NCI-H1105 (cell line): Measurements from ENCODE around the gene PPP4C.

Experiments
- DNase-seq: peaks from one replicate; lab custom pipeline; 2025; lab: John Stamatoyannopoulos, UW

The PPP4C gene

GRCh38 chr16:30082545-30083090 lies 6.8 kb downstream of the PPP4C start:
- DNase-seq, result no peak

DNA sequence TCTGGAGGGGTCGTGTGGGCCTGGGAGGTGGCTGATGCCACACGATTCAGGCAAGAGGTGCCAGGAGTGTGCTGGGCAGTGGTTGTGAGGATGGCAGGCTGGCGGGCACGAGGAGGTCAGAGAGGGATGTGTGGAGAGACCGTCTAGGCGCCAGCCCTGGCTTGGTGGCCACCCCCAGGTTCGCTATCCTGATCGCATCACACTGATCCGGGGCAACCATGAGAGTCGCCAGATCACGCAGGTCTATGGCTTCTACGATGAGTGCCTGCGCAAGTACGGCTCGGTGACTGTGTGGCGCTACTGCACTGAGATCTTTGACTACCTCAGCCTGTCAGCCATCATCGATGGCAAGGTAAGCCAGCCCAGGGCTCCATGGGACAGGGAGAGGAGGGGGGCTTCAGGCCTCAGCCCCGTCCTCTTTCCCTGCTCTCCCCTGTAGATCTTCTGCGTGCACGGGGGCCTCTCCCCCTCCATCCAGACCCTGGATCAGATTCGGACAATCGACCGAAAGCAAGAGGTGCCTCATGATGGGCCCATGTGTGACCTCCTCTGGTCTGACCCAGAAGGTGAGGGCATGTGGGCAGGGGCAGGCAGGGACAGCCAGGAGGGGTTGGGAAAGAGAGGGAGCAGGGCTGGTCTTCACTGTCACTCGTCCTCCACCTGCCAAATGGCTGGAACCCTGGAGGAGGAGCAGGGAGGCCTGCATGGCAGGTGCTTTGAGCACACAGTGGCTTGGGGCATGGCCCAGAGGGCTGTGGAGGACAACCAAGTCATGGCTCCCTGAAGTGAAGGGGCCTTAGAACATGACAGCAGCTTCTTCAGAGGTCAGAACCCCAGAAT lies 7.6 kb downstream of the PPP4C start:
- no peak for DNase-seq

DNA sequence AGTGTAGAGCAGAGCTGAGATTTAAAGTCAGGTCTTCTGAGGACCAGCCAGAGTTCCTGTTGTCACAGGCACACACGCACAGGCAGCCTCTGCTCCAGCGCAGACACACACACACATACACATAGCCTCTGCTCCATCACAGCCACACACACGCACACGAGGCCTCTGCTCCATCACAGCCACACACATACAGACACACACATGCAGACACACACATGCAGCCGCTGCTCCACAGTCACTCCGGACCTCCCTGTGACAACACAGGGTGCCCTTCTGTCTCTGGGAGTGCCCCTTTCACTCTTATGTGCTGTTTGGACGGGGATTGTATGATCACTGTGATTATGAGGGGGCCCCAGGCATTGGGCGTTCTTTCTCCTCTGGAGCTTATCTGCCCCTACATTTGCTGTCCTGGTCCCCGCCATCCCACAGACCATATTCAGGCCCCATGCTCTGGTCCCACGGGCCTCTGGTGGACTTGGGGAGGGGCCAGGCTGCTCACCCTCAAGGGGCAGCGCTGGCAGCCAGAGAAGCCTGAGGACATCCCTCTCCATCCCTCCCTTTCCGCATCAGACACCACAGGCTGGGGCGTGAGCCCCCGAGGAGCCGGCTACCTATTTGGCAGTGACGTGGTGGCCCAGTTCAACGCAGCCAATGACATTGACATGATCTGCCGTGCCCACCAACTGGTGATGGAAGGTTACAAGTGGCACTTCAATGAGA lies 8.5 kb downstream of the PPP4C start:
- no peak for DNase-seq

DNA sequence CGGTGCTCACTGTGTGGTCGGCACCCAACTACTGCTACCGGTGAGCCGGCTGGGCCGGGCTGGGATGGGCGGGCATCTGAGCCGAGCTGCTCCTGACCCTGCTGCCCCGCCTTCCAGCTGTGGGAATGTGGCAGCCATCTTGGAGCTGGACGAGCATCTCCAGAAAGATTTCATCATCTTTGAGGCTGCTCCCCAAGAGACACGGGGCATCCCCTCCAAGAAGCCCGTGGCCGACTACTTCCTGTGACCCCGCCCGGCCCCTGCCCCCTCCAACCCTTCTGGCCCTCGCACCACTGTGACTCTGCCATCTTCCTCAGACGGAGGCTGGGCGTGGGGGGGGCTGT lies 9.0 kb downstream of the PPP4C start:
- DNase-seq, result no peak

GRCh38 chr16:30085247-30085646 lies 9.5 kb downstream of the PPP4C start:
- DNase-seq, result no peak

GRCh38 chr16:30085820-30086219 lies 10.0 kb downstream of the PPP4C start:
- no peak for DNase-seq

- DNase-seq, result no peak
Observed at GRCh38 chr16:30086291-30087140, 10.7 kb downstream of the PPP4C start.

DNA sequence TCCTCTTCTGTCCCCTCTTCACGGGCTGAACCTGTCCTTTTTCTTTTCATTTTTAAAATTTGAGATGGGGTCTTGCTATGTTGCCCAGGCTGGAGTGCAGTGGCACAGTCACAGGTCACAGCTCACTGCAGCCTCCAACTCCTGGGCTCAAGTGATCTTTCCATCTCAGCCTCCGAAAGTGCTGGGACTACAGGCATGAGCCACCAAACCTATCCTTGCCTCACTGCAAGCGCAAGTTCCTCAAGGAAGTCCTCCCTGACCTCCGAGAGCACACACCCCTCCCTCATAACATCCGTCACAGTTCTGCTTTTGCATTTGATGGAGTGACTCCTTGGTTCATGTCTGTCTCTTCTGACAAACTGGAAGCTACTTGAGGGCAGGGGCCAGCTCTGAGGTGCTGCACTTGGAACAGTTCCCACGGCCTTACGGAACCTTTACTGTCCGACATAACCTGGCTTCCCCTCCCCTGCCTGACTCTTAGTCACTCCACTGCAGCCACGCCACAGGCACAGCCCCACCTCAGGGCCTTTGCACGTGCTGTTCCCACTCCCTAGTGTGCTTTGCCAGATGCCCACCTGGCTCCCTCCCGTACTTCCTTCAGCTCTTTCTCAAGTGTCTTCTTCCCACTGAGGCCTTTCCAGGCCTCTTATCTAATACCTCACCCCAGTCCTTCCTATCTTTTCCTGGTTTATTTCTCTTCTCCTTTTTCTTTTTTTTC lies 11.5 kb downstream of the PPP4C start:
- no peak for DNase-seq

- DNase-seq, result no peak
Observed at GRCh38 chr16:30088237-30088831, 12.5 kb downstream of the PPP4C start.

DNA sequence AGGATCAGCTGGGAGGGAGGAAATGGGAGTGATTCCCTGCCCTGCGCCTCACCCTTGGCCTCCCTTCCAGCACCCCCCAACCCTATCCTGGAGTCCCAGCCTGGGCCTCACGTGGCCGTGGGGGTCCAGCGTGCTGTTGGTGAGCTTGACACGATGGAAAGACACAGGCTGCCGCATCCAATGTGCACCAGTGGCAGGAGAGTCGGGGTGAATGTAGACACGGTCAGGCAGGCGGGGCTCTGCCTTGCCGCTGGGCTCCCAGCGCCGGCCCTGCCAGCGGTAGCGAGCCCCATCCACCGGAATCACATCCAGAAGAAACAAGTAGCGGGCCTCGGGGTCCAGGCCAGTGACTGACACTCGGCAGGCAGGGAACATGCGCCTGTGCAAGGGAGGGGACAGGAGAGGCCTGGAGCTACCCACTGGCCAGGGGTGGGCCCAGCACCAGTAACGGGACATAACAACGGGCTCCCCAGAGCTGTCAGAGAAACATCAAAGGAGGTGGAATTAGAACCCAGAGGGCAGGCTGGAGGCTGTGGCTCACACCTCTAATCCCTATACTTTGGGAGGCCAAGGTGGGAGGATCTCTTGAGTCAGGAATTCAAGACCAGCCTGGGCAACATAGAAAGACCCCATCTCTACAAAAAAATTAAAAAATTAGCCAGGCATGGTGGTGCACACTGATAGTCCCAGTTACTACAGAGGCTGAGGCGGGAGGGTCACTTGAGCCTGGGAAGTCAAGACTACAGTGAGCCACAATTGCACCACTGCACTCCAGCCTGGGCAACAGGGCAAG lies 13.2 kb downstream of the PPP4C start:
- DNase-seq, result no peak

GRCh38 chr16:30090610-30091331 lies 15.0 kb downstream of the PPP4C start:
- no peak for DNase-seq

- peak; percentile 88 for DNase-seq
Observed at GRCh38 chr16:30091474-30092372, 15.9 kb downstream of the PPP4C start, which contains the start of gene TBX6. TSS of gene TBX6 (minus strand) at chr16:30091924. CDS start at chr16:30091193, 731 bp downstream.

GRCh38 chr16:30092373-30093010 lies 16.7 kb downstream of the PPP4C start:
- peak; percentile 76 for DNase-seq

DNA sequence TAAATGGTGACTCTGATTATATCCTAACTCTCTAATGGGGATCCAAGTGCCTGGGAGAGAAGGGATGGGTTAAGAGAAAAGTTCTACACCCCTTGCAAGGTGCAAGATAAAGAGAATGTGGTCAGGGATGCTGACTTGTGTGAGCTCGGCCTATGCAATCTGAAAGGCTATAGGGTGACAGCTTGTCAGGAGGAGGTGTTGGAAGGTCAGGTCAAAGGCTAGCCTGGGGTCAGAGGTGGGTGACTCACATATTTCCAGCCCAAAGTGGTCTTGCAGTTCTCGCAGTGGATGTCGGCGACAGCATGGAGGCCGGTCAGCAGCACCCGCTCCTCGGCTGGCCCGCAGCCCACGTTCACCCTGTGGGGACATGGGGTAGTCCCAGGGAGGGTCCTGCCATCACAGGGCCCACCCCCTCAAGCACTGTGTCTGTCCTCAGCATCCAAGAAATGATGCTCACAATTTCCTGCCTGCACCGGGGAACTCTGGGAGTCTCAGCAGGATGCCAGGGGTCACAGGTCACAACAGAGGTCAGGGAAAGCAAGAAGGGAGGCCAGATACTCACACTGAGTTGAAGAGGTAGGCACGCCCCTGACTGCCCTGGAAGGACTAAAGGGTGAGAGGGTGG lies 18.9 kb downstream of the PPP4C start:
- no peak for DNase-seq

- no peak for DNase-seq
Observed at GRCh38 chr16:30095166-30096078, 19.6 kb downstream of the PPP4C start.

GRCh38 chr16:30096105-30096861 lies 20.5 kb downstream of the PPP4C start, which contains the start of gene YPEL3:
TSS of gene YPEL3 (minus strand) at chr16:30096213. CDS start at chr16:30095482, 731 bp downstream.
- peak; percentile 65 for DNase-seq
